GM19324 (cell line): ENCODE results near the gene TCF23.

ENCODE experiments used
- ATAC-seq: cut with Tn5 transposase; IDR thresholded peaks from one replicate; pipeline ENCODE4 v1.9.1; 2021; ENCODE audit warnings: mild to moderate bottlenecking, moderate library complexity; ENCODE audit not compliant: unreplicated experiment, low FRiP score

Gene TCF23

DNA sequence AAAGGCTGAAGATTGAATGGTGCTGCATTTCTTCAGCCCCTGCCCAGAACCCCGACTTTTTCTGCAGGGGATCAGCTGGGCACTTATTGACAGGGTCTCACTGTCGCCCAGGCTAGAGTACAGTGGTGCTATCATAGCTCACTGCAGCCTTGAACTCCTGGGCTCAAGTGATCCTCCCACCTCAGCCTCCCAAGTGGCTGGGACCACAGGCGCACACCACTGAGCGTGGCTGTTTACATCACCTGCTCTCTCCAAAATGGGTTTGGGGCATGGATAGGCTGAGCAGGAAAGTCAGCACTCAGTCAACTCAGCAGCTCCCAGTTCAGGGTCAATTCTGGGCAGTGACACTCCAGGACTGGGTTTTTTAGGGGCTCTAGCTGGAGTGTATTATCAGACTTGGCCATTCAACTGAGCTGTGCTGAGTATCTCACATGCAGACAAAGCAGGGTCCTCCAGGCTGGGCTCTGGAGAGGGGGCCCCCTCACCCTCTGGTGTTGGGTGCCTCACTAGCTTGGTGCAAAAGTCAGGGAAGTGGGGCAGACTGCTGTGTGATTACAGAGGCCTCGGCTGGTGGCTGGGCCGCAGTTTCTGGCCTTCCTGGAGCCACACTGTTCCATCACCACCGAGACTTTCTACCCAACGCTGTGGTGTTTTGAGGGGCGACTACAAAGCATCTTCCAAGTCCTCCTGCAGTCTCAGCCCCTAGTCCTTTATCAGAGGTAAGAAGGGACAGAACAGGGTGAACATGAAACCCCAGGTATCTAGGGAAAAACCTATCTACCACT is 20.7 kb upstream of the TCF23 start:
- ATAC-seq: no peak

DNA sequence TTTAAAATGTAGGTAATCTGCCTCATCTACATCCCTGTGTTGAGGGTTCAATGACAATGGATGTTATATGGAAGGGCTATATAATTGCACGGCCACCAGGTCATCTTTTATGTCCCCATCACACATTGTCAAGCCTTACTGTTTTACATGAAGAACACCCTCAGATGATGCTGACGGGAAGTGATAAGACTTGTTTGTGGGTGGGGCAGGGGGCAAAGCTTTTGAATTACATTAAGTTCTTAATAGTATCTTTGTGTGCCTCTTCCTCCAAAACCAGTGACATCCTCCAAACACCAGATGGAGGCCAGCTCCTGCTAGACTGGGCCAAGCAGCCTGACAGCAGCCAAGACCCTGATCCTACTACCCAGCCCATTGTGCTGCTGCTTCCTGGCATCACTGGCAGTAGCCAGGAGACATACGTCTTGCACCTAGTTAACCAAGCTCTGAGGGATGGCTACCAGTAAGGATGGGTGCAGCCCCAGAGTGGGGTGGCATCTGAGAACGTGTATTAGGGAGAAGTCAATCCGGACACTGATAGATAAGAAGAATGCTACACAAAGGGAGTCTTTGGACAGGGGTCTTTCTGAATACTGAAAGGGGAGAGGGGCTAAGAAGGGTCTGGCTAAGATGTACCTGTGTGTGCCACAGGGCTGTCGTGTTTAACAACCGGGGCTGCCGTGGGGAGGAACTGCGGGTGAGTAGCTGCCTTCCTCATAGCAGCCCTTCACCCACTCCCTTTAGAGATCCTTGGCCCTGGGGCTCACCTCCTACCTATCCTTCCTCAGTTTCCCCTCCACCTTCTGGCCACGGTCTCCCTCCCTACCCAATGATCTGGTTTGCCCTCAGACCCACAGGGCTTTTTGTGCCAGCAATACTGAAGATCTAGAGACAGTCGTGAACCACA is 19.9 kb upstream of the TCF23 start:
- no peak for ATAC-seq

DNA sequence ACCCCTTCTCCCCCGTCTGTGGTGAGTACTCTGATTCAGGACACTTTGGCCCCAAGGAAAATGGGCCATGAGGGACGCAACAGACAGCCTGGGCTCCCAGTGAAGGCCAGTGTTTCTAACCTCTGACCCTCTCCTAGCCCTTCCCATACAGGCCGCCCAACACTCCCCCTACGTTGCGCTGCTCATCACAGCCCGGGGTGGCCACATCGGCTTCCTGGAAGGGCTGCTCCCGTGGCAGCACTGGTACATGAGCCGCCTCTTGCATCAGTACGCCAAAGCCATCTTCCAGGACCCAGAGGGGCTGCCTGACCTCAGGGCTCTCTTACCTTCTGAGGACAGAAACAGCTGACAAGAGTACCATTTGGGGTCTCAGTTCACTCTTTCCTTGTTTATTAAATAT is 18.4 kb upstream of the TCF23 start:
- no peak for ATAC-seq

DNA sequence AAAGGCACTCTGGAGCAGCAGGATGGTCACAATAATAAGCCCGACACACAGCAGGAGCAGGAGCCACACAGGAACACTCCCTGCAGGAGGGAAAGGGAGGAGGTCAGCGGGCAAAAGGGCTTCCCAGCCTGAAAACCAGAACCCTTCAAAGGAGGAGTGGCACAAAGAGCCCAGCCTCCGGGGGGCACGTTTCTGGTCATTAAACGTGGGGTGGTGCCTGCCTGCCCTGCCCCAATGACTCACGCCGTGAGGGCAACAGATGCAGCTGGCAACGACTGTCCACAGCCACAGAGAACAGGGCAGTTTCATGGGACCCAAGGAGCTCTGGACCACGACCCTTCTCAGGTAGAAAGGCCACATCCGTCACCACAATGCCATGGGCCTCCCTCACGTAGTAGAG is 17.4 kb upstream of the TCF23 start:
- ATAC-seq: no peak

DNA sequence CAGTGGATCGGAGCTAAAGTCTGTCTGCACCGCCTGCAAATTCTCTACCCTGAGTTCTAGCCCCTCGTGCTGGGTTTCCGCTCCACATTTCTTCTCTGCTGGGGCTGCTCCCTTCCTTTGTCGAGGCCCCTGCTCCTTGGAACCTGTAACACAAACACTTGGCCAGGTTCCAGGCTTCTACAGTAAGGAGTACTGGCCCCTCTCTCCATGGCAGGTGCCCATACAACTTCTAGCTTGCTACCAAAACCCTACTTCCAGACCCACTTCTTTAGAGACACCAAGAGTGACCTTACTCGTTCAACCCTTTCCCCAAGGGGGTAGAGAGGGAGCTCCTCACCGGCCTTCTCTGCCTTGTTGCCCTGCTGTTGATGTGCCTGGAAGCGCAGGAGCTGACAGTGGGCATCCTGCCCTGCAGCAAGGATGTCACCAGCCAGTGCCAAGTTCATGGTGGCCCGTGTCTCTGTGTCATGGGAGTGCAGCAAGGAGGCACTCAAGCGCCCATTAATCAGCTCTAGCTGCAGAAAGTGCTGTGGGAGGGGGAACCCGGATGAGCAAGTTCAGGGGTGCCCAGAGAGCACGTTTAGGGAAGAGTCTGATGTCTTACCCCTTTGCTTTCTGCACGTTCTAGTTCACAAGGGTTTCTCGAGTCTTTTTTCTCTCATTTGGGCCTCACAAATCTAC is 15.5 kb upstream of the TCF23 start:
- ATAC-seq: no peak

DNA sequence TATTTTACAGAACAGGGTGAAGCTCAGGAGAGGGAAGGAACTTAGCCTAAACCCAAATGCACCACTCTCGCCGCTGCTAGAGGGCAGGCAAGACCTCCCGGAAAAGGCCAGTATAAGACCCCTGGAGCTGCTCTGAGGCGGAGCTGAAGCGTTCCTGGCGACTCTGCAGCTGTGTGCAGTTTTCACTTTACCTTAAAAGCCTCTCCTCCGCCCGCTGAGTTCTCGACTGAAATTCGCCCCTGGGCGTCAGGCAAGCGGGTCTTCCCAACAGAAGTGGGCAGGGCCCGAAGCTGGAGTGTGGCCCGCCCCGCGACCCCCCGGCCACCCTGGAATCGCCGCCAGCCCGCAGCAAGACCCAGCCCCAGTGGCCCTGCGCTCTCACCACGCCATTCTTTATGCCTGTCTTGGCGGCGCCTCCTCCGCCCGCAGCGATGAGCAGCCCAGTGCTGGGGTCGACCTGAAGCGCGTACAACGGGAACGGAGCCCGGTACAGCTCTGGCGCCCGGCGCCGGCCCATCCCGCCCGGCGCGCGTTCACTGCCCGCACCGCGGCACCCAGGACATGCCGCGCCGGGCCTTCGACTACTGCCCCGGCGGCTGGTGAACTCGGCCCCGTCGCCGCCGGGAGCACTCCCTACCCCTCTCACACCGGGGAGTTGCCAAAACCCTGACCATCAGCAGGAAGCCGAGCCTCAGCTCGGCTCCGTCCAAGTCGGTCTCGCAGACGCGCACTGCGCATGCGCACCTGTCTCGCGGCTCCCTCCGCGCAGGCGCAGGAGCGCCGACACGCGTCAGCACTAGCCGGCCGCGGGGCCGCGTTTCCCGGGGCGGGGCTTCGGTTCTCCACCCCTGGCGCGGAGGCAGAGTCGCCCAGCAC is 14.7 kb upstream of the TCF23 start, which contains the start of gene PREB:
Gene PREB, minus strand, starts transcription at position 732 of the 876 bp plus-strand sequence. Its CDS starts 215 bp downstream, at position 517.
- ATAC-seq: peak; percentile 89

DNA sequence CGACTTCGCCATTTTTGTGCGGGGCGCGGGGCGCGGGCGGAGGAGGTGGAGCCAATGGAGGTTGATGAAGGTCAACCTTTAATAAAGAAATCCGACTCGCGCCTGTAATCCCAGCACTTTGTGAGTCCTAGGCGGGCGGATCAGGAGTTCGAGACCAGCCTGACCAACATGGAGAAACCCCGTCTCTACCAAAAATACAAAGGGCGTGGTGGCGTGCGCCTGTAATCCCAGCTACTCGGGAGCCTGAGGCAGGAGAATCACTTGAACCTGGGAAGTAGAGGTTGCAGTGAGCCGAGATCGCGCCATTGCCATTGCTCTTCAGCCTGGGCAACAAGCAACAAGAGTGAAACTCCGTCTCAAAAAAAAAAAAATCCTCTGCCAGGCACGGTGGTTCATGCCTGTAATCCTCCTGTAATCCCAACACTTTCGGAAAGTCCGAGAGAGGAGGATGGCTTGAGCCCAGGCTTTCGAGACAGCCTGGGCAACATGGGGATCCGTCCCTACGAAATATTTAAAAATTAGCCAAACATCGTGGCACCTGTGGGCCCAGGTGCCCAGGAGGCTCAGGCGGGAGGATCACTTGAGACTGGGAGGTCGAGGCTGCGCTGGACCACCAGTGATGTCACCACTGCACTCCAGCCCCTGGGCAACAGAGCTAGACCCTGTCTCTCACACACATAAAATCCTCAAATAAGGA is 13.9 kb upstream of the TCF23 start:
- ATAC-seq: no peak

DNA sequence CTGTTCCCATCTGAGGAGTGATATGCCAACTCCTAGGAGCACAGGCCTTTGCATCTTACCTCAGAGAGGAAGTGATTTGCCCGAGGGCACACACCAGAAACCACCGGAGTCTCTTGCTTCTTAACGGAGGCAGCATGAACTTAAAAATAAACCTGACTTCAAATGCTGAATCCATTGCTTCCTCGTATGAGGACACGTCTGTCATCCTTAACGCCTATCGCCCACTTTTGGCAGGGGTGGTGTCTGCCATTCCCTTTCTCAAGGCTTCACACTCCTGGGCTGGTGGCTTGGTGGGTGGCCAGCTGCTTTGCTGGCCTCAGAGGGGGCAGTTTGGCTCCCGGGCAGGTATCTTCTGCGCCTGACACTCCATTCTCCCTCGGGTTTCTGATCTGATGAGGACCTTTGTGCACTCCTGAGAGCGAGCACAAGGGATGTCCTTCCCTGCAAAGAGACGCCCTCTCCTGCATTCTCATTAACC is 13.3 kb upstream of the TCF23 start:
- no peak for ATAC-seq

DNA sequence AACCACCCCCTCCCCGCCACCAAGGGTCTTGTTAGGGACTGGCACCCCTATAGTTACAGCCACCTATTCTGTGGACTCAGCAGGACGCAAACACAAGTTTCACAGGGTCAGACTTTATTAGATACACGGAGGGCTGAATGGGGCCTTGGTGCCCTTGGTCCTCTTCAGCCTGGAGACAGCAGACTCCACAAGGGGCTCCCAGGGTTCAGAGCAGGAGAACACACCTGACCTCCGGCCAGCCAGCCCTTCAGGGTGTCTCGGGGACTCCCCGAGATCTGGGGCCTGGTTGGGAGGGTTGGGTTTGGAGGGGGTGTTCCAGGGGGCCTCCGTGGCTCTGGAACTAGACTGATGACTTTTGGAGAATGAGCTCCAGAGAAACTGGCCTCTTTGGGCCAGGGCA is 12.1 kb upstream of the TCF23 start:
- ATAC-seq: no peak

DNA sequence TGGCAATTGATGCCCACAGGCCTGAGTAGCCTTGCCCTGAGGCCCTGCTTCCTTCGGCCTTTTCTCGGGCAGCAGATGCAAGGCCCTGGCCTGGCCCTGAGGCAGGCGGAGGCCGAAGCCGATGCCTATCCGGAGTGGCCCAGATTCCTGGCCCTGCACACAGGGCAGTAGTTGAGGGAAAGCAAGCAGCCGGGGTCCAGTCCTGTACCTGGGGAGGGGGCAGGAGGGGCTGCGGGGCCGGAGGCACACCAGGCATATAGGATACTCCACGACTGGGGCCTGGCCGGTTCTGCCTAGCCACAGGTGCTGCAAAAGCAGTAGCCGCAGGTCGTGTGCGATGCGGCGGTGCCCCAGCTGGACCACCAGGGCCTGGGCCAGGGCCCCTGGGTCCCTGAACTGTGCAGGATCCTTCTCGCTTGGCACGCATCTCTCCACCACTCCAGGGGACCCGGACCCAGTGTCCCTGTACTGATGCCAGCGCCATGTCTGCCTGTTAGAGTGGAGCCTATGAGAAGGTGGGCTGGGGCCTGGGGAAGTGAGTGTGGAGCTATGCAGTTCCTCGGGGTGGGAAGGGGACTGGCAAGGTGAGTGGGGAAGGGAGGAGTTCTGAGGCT is 11.4 kb upstream of the TCF23 start:
- no peak for ATAC-seq

DNA sequence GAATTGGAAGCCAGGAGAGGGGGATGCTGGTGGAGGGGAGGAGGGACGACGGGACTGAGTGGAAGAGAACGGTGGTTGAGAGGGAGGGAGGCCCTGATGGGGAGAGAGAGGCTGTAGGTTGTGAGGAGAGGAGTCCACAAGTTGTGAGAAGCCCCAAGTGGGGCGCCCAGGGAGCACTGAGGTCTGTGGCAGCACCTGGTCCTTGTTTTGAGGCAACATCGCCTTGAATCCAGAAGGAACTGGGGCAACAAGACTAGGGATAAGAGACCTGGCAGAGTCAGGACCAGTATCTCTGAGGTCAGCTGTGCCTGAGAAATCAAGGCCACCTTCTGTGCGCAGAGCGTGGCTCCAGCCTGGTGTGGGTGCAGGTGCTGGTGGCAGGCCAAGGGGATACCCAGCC is 10.7 kb upstream of the TCF23 start:
- ATAC-seq: no peak

DNA sequence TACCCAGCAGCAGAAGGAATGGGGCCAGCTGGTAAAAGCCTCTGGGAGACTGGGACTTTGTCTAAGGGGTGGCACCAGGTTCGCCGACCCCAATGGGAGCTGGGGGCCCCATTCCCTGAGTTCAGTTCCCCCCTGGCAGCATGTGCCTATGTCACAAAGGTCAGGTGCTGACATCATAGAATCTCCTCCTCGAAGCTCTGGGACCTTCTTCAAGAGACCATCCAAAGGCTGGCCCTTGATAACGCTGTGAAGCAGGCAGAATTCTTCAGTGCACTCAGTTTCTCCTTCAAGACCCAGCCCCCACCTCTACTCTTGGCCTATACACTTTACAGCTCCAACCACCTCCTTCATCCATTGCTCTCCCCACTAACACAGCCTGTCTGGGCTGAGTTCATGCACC is 9.5 kb upstream of the TCF23 start, which contains the start of gene PRR30:
Gene PRR30, minus strand, starts transcription at position 101 of the 400 bp plus-strand sequence. CDS start 1,081 bp downstream, outside the sequence.
- no peak for ATAC-seq

DNA sequence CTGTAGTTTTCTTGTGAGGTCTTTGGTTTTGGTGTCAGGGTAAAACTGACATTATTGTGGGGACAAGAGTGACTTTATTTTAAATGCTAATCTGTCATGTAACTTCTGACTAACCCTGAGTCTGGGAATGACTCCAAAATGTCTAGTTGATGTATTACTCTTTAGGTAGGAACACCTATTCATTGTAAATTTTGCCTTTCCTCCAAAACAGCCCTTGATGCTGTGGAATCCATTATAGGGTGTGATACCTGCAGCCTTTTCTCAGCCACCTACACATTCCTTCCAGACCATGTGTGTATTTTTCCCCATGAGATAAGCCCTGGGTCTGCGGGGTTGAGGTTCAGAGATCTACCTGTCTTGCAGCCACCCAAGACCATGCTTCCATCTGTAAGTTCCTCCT is 5.5 kb upstream of the TCF23 start:
- ATAC-seq: no peak

DNA sequence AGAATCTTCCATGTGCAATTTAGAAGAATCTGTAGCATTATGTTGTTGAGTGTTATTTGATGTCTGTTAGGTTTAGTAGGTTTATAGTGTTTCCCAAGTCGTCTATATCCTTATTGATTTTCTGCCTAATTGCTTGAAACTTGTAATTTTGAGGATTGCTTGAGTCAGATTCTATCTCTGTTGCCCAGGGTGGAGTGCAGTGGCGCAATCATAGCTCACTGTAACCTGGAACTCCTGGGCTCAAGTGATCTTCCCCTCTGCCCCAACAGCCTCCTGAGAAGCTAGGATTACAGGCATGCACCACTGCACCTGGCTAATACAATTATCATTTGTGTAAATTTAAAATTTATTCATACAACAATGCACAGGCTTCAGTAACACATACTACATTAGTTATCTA is 3.1 kb upstream of the TCF23 start:
- no peak for ATAC-seq

DNA sequence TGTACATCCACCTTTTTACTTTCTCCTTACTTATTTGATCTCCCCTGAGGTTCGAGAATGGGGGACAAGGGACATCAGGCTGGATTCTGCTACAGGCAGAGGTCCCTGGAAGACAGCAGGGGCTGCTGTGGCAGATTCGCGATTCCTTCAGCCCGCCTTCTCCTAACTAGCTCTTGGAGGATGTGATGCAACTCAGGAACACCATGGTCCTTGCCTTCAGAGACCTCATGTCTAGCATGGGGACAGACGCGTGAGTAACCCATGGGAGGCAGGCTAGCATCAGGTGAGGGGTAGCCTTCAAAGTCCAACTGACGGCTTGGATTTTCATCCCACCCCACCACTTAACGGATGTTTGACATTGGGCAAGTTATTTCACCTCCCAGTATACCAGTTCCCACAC is 869 bp upstream of the TCF23 start:
- no peak for ATAC-seq

DNA sequence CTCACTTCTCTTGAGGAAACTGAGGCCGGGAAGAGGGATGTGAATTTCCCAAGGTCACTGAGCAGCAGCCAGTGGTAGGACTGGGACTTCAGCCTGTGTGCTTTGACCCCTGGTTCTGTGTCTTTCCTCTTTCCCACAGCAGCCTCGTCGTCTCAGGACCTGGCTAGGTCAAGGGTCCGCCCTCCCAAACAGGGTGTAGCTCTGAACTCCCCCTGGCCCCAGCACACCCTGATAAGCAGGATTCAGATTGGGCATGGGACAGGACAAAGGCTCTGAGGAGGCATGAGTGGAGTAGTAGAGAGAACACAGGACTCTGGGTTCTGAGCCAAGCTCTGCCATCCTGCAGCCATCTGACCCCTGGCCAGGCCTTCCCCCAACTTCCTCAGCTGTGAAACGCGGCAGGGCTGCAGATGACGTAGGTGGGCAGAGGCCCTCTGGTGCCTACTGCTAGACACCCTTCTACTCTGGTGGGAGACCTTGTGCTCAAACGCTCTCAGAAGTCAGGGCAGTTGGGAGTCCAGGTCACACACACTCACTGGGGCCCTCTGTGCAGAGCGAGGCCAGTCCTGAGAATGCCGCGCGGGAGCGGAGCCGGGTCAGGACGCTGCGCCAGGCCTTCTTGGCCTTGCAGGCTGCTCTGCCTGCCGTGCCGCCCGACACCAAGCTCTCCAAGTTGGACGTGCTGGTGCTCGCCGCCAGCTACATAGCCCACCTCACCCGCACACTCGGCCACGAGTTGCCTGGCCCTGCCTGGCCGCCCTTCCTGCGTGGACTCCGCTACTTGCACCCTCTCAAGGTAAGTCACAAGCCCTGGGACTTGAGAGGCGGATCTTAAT is 984 bp downstream of the TCF23 start:
- no peak for ATAC-seq

DNA sequence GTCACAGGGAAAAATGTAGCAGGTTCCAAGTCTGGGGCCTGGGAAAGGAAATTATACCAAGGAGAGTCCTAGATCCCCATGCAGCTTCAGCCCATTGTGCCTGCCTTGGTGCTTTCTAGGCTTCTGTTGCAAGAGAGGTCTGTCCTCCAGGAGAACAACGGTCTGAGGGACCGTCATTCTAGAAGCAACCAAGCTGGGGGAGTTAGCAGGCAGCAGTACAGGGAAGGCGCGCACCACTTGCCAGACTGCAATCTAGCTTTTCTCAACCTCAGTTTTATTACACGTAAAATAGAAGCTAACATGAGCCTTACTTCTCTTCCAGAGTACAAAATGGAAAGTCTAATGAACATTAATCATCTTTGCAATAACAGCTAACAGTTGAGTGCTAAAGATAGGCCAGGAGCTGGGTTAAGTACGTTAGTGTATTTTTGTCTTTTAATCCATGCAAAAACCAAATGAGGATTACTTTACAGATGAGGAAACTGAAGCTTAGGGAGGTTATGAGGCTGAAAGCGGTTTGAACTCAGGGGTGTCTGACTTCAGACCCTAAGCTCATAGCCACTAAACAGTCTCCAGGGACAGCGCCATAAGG is 1.9 kb downstream of the TCF23 start:
- ATAC-seq: no peak
